ENCODE measurements around the gene LAMA2.

LAMA2 gene

GRCh38 chr6:128963561-128963960 is 80.6 kb downstream of the LAMA2 start:
- H3K36me3 ChIP-seq (ENCODE audit: control insufficient read depth, insufficient read depth, low read length) = no peaks in the 10 kb centered on the region
- WGBS, 2 experiments (ENCODE audit: insufficient coverage in 2 of 2) = no CpG with 5 or more reads among the region's 2 CpGs
- H3K4me1 ChIP-seq (ENCODE audit: control insufficient read depth, insufficient read depth, low read length, poor library complexity, severe bottlenecking) = no peaks in the 10 kb centered on the region
- no peak overlapping the region for H3K27ac ChIP-seq (ENCODE audit: low read depth, low read length, severe bottlenecking)
- no peak overlapping the region for H3K4me3 ChIP-seq (ENCODE audit: extremely low read depth, insufficient read depth, low read length, poor library complexity, severe bottlenecking)
- no peaks in the 10 kb centered on the region for H3K9me3 ChIP-seq (ENCODE audit: control insufficient read depth, low read length)

GRCh38 chr6:128964233-128964755 is 81.4 kb downstream of the LAMA2 start:
- Histone ChIP-seq H3K27ac (ENCODE audit: low read depth, low read length, severe bottlenecking) (no peak overlapping the region), H3K36me3 (ENCODE audit: control insufficient read depth, insufficient read depth, low read length) (no peaks in the 10 kb centered on the region), H3K4me1 (ENCODE audit: control insufficient read depth, insufficient read depth, low read length, poor library complexity, severe bottlenecking) (no peaks in the 10 kb centered on the region), H3K9me3 (ENCODE audit: control insufficient read depth, low read length) (no peaks in the 10 kb centered on the region), H3K4me3 (ENCODE audit: extremely low read depth, insufficient read depth, low read length, poor library complexity, severe bottlenecking) (no peak overlapping the region)
- 88% methylated on average over 1 of the region's 1 CpG; no CpG with 5 or more reads in 1 of the 2 experiments for WGBS, 2 experiments (ENCODE audit: insufficient coverage in 2 of 2)

GRCh38 chr6:128964771-128965170 is 81.8 kb downstream of the LAMA2 start:
- no peaks in the 10 kb centered on the region for H3K4me1 ChIP-seq (ENCODE audit: control insufficient read depth, insufficient read depth, low read length, poor library complexity, severe bottlenecking)
- no peak overlapping the region for H3K27ac ChIP-seq (ENCODE audit: low read depth, low read length, severe bottlenecking)
- H3K9me3 ChIP-seq (ENCODE audit: control insufficient read depth, low read length) = no peaks in the 10 kb centered on the region
- H3K4me3 ChIP-seq (ENCODE audit: extremely low read depth, insufficient read depth, low read length, poor library complexity, severe bottlenecking) = no peak overlapping the region
- H3K36me3 ChIP-seq (ENCODE audit: control insufficient read depth, insufficient read depth, low read length) = no peaks in the 10 kb centered on the region

GRCh38 chr6:128966934-128967333 is 84.0 kb downstream of the LAMA2 start:
- H3K27ac ChIP-seq (ENCODE audit: low read depth, low read length, severe bottlenecking) = no peak overlapping the region
- H3K9me3 ChIP-seq (ENCODE audit: control insufficient read depth, low read length) = no peaks in the 10 kb centered on the region
- no peak overlapping the region for H3K4me3 ChIP-seq (ENCODE audit: extremely low read depth, insufficient read depth, low read length, poor library complexity, severe bottlenecking)
- H3K36me3 ChIP-seq (ENCODE audit: control insufficient read depth, insufficient read depth, low read length) = no peaks in the 10 kb centered on the region
- H3K4me1 ChIP-seq (ENCODE audit: control insufficient read depth, insufficient read depth, low read length, poor library complexity, severe bottlenecking) = no peaks in the 10 kb centered on the region
- WGBS, 2 experiments (ENCODE audit: insufficient coverage in 2 of 2) = 100% methylated on average over 1 of the region's 1 CpG; no CpG with 5 or more reads in 1 of the 2 experiments

- Histone ChIP-seq H3K4me1 (ENCODE audit: control insufficient read depth, insufficient read depth, low read length, poor library complexity, severe bottlenecking) (no peaks in the 10 kb centered on the region), H3K27ac (ENCODE audit: low read depth, low read length, severe bottlenecking) (no peak overlapping the region), H3K9me3 (ENCODE audit: control insufficient read depth, low read length) (no peaks in the 10 kb centered on the region), H3K4me3 (ENCODE audit: extremely low read depth, insufficient read depth, low read length, poor library complexity, severe bottlenecking) (no peak overlapping the region), H3K36me3 (ENCODE audit: control insufficient read depth, insufficient read depth, low read length) (no peaks in the 10 kb centered on the region)
- WGBS, 2 experiments (ENCODE audit: insufficient coverage in 2 of 2) = 75 to 86% methylated on average over 2 of the region's 2 CpGs
These were observed 96.1 kb downstream of the LAMA2 start for GRCh38 chr6:128979071-128979470.

GRCh38 chr6:128981716-128982115 is 98.8 kb downstream of the LAMA2 start:
- Histone ChIP-seq H3K27ac (ENCODE audit: low read depth, low read length, severe bottlenecking) (no peak overlapping the region), H3K36me3 (ENCODE audit: control insufficient read depth, insufficient read depth, low read length) (no peaks in the 10 kb centered on the region), H3K4me1 (ENCODE audit: control insufficient read depth, insufficient read depth, low read length, poor library complexity, severe bottlenecking) (no peaks in the 10 kb centered on the region), H3K4me3 (ENCODE audit: extremely low read depth, insufficient read depth, low read length, poor library complexity, severe bottlenecking) (no peak overlapping the region), H3K9me3 (ENCODE audit: control insufficient read depth, low read length) (no peaks in the 10 kb centered on the region)
- WGBS, 2 experiments (ENCODE audit: insufficient coverage in 2 of 2) = 88 to 100% methylated on average over 1 to 2 of the region's 3 CpGs

- no peaks in the 10 kb centered on the region for H3K36me3 ChIP-seq (ENCODE audit: control insufficient read depth, insufficient read depth, low read length)
- H3K27ac ChIP-seq (ENCODE audit: low read depth, low read length, severe bottlenecking) = no peak overlapping the region
- no peaks in the 10 kb centered on the region for H3K4me1 ChIP-seq (ENCODE audit: control insufficient read depth, insufficient read depth, low read length, poor library complexity, severe bottlenecking)
- no CpG with 5 or more reads among the region's 3 CpGs for WGBS, 2 experiments (ENCODE audit: insufficient coverage in 2 of 2)
- no peaks in the 10 kb centered on the region for H3K9me3 ChIP-seq (ENCODE audit: control insufficient read depth, low read length)
- no peak overlapping the region for H3K4me3 ChIP-seq (ENCODE audit: extremely low read depth, insufficient read depth, low read length, poor library complexity, severe bottlenecking)
These were observed 107.4 kb downstream of the LAMA2 start for GRCh38 chr6:128990360-128990759.

- WGBS, 2 experiments (ENCODE audit: insufficient coverage in 2 of 2) = 95 to 96% methylated on average over 4 of the region's 8 CpGs
- no peaks in the 10 kb centered on the region for H3K9me3 ChIP-seq (ENCODE audit: control insufficient read depth, low read length)
- no peak overlapping the region for H3K4me3 ChIP-seq (ENCODE audit: extremely low read depth, insufficient read depth, low read length, poor library complexity, severe bottlenecking)
- no peak overlapping the region for H3K27ac ChIP-seq (ENCODE audit: low read depth, low read length, severe bottlenecking)
- H3K4me1 ChIP-seq (ENCODE audit: control insufficient read depth, insufficient read depth, low read length, poor library complexity, severe bottlenecking) = no peaks in the 10 kb centered on the region
- no peaks in the 10 kb centered on the region for H3K36me3 ChIP-seq (ENCODE audit: control insufficient read depth, insufficient read depth, low read length)
These were observed 108.0 kb downstream of the LAMA2 start for GRCh38 chr6:128990915-128991314.

- Histone ChIP-seq H3K4me3 (ENCODE audit: extremely low read depth, insufficient read depth, low read length, poor library complexity, severe bottlenecking) (no peak overlapping the region), H3K27ac (ENCODE audit: low read depth, low read length, severe bottlenecking) (no peak overlapping the region), H3K9me3 (ENCODE audit: control insufficient read depth, low read length) (no peaks in the 10 kb centered on the region), H3K36me3 (ENCODE audit: control insufficient read depth, insufficient read depth, low read length) (no peaks in the 10 kb centered on the region), H3K4me1 (ENCODE audit: control insufficient read depth, insufficient read depth, low read length, poor library complexity, severe bottlenecking) (no peaks in the 10 kb centered on the region)
- WGBS, 2 experiments (ENCODE audit: insufficient coverage in 2 of 2) = no CpG with 5 or more reads among the region's 4 CpGs
These were observed 110.2 kb downstream of the LAMA2 start for GRCh38 chr6:128993166-128993565.

GRCh38 chr6:128997880-128998279 is 114.9 kb downstream of the LAMA2 start:
- Histone ChIP-seq H3K36me3 (ENCODE audit: control insufficient read depth, insufficient read depth, low read length) (no peaks in the 10 kb centered on the region), H3K4me1 (ENCODE audit: control insufficient read depth, insufficient read depth, low read length, poor library complexity, severe bottlenecking) (no peaks in the 10 kb centered on the region), H3K27ac (ENCODE audit: low read depth, low read length, severe bottlenecking) (no peak overlapping the region), H3K9me3 (ENCODE audit: control insufficient read depth, low read length) (no peaks in the 10 kb centered on the region), H3K4me3 (ENCODE audit: extremely low read depth, insufficient read depth, low read length, poor library complexity, severe bottlenecking) (no peak overlapping the region)
- 88 to 98% methylated on average over 5 of the region's 5 CpGs for WGBS, 2 experiments (ENCODE audit: insufficient coverage in 2 of 2)

- WGBS, 2 experiments (ENCODE audit: insufficient coverage in 2 of 2) = 67 to 82% methylated on average over 2 to 4 of the region's 4 CpGs
- Histone ChIP-seq H3K27ac (ENCODE audit: low read depth, low read length, severe bottlenecking) (peak overlapping the region; percentile 33), H3K4me3 (ENCODE audit: extremely low read depth, insufficient read depth, low read length, poor library complexity, severe bottlenecking) (no peak overlapping the region), H3K4me1 (ENCODE audit: control insufficient read depth, insufficient read depth, low read length, poor library complexity, severe bottlenecking) (peaks cover 8% of the 10 kb centered on the region), H3K9me3 (ENCODE audit: control insufficient read depth, low read length) (no peaks in the 10 kb centered on the region), H3K36me3 (ENCODE audit: control insufficient read depth, insufficient read depth, low read length) (no peaks in the 10 kb centered on the region)
These were observed 124.0 kb downstream of the LAMA2 start for GRCh38 chr6:129006724-129007514.
